GM12801 (cell line): ENCODE data around the gene KTN1.

Experiments used
- CTCF ChIP-seq: IDR thresholded peaks from one replicate; pipeline ENCODE4 v1.5.1; 2011; ENCODE audit warnings: control low read depth; ENCODE audit not compliant: insufficient read length; ENCODE audit errors: extremely low read depth

Gene KTN1

DNA sequence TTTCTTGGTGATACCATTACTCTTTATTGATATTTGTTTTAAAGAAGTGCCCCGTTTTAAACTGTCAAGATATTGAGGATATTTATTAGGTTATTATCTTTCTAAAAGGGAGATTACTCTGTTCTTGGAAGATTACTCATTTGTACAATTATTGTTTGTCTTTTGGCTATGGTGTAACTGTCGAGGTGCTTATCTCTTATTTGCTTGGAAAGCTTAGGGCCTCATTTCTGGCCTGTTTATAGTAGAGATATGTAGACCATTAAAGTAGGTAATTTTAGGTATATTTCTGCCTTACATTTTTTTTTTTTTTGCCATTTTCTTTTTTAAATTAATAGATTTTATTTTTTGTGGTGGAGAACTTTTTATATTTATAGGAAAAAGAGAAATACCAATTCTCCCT is 74.2 kb downstream of the KTN1 start:
- no peak for TF ChIP-seq CTCF

GRCh38 chr14:55661029-55661428 is 81.0 kb downstream of the KTN1 start:
- no peak for TF ChIP-seq CTCF

GRCh38 chr14:55662752-55663151 is 82.7 kb downstream of the KTN1 start:
- no peak for TF ChIP-seq CTCF

GRCh38 chr14:55665067-55665675 is 85.2 kb downstream of the KTN1 start:
- no peak for TF ChIP-seq CTCF

GRCh38 chr14:55667801-55668200 is 87.8 kb downstream of the KTN1 start:
- TF ChIP-seq CTCF: no peak

GRCh38 chr14:55671641-55672040 is 91.6 kb downstream of the KTN1 start:
- TF ChIP-seq CTCF: no peak

DNA sequence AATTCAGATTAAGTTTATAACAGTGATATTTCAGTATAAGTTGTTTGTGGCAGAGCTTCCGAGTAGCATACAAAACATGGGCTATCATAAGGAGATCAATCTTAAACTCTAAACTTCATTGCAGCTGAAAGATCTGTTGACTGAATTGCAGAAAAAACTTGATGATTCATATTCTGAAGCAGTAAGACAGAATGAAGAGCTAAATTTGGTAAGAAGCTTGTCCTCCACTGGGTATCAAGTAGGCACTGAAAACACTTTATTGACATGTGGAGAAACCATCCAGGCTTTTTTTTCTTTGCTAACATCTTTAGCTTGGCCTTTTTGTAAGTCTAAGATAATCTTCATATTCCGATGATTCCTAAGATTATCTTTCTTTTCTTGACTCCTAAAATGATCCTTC is 93.0 kb downstream of the KTN1 start:
- TF ChIP-seq CTCF: no peak
